GM18519 (cell line): ENCODE data around the gene ADAM30.
"Not testable (repeated sequence)": the region's sequence is repeated elsewhere in the genome, so short reads cannot be mapped to it uniquely, and the experiment has no call there.

Experiments
- ATAC-seq: cut with Tn5 transposase; IDR thresholded peaks from one replicate; pipeline ENCODE4 v1.9.1; 2021; ENCODE audit warnings: mild to moderate bottlenecking, moderate library complexity; ENCODE audit not compliant: unreplicated experiment, low FRiP score

ADAM30 gene

GRCh38 chr1:119879510-119880434 is 16.5 kb downstream of the ADAM30 start:
- ATAC-seq = no peak

DNA sequence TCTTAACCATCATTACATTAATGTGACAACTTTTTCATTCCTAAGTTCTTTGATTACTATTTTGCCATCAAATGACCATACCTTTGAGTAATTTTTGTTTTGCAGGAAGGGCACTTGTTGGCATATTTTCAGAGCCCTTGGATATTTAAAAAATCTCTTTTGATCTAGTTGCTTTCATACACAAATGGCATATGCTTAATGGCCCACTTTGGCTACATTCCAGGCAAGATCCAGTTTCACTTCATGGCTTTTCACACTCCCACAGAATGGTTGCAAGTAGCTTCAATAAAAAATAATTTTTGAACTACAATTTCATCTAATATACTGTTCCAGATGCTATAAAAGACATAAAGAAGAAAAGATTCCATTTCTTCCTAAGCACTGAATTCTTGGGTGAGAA is 18.1 kb downstream of the ADAM30 start:
- ATAC-seq = no peak

- no peak for ATAC-seq
Measured at GRCh38 chr1:119874186-119874585, 22.1 kb downstream of the ADAM30 start.

GRCh38 chr1:119873135-119874015 is 22.9 kb downstream of the ADAM30 start:
- ATAC-seq = no peak

- no peak for ATAC-seq
Measured at GRCh38 chr1:119871881-119872280, 24.4 kb downstream of the ADAM30 start.

DNA sequence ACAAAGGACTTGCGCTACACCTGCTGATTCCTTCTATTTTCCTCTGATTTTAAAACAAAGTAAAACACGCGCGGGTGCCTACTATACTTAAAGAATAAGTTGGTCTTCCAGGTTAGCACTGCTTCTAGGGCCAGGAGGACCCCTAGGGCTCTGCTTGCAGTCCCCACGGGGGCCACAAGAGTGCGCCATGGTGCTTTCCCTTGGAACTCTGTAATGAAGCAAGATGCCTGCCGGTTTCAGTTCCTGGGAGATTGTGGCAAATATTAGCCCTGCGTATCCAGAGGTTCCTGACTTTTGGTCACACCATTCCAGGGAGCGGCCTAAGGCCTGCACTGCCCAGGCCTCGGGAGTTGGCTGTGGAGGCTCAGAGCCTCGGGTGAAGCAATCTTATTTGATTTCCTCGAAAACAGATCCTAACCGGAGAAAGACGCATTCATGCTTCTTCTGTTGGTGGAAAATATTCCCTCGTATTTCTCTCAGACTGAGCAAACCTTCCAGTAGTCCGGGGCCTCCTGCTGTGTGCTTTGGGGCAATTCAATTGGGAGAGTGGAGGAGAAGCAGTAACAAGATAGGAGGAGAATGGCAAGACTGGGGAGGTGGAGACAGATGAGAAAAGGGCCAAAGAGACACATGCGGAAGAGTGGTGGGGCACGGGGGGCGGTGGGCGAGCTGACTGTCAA is 25.3 kb downstream of the ADAM30 start:
- ATAC-seq = no peak

DNA sequence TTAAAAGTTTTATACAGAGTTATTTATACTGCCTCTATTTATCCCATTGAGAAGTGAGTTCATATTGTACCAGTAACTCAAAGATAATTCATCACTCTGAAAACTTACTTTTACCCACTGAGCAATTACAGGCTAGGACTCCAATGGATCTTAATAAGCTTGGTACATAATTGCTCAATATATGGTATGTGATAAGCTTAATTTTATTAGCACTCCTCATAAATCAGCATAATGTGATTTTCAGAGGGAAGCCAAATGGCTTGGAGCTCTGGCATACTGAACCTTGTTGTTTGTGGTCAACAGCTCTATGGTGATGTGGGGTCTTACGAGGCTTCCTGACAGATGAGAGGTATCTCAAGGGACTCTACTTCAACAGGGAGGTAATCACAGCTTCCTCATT is 26.3 kb downstream of the ADAM30 start:
- ATAC-seq = no peak

GRCh38 chr1:119868176-119868575 is 28.1 kb downstream of the ADAM30 start:
- ATAC-seq = no peak

GRCh38 chr1:119866451-119866850 is 29.9 kb downstream of the ADAM30 start:
- ATAC-seq = no peak

- ATAC-seq = no peak
Measured at GRCh38 chr1:119865627-119866026, 30.7 kb downstream of the ADAM30 start.

DNA sequence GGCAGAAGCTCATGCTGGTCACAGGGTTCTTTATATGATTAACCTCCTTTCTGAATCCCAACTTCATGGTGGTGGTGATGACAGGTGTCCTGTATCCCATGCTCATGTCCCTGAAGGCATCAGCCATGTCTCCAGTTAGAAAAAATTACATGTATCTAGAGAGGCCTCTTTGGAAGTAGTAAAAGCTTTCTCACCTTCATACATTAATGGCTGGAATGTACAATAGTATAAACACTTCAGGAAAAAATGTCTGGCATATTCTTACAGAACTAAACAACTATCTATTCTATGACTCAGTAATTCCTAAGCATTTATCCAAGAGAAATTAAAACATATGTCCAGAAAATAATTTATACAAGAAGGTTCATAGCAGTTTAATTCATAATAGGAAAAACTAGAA is 34.0 kb downstream of the ADAM30 start:
- ATAC-seq = no peak

DNA sequence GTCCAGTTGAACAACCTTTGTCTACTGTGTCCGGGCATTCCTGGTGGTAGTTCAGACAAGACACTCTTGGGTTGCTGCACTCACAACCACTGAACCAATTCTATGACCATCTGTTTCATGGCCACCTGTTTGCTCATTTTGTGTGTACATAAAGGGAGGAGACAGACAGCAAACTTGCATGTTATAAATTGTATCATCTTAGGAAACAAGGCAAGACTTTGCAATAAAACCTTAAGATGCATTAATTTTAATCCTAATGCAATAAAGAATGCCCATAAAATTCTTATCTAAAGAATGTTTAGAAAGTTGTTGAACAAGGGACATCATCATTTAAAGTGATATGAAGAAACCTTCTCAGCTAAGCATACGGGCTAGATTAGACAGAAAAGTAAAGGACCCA is 34.8 kb downstream of the ADAM30 start:
- no peak for ATAC-seq

GRCh38 chr1:119859647-119860046 is 36.7 kb downstream of the ADAM30 start:
- no peak for ATAC-seq

DNA sequence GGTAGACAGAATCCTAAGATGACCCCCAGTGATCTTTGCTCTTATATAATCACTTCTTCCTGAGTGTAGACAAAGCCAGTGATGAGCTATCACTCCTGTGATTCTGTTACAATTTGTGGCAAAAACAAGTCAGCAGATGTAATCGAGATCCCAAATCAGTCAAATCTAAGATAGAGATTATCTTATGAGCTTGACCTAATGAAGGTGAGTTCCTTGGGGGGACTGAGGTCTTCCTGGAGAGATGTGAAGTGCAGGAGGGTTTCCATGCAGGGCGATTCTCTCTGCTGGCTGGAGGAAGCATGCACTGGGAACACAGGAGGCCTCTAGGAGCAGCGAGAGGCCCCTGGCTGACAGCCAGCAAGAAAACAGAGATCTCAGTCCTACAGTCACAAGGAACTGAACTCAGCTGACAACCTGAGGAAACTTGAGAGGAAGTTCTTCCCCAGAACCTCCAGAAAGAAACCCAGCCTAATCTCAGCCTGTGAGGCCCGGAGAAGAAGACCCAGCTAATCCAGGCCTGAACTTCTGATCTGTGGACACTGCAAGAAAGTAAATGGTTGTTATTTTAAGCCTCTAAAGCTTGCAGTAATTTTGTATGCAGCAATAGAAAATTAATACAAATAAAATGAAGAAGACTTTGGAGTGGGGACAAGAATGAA is 37.6 kb downstream of the ADAM30 start:
- not testable (repeated sequence) for ATAC-seq

DNA sequence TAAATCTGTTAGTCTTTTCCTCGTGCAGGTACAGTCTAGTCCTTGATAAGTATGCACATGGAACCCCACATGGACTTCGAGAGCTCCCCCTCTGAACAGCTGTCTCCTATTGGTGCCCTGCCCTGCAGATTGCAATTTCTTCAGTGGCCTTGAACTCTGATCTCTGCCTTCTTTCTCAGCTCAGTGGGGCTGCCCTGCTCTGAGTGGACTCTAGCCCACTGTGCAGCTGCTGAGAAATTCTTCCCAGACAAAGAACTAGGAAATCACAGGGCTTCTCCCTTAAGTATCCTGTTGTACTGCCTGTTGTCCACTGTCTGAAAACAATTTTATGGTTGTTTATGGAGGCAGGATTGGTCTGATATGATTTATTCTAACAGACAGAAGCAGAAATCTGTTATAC is 38.2 kb downstream of the ADAM30 start:
- ATAC-seq = no peak

- no peak for ATAC-seq
Measured at GRCh38 chr1:119853155-119853554, 43.2 kb downstream of the ADAM30 start.

GRCh38 chr1:119844206-119844605 is 52.1 kb downstream of the ADAM30 start:
- ATAC-seq = not testable (repeated sequence)
